ENCODE measurements around the gene ALOX12.
"Not testable (repeated sequence)": the region's sequence is repeated elsewhere in the genome, so short reads cannot be mapped to it uniquely, and the experiment has no call there.

Gene ALOX12, protein sequence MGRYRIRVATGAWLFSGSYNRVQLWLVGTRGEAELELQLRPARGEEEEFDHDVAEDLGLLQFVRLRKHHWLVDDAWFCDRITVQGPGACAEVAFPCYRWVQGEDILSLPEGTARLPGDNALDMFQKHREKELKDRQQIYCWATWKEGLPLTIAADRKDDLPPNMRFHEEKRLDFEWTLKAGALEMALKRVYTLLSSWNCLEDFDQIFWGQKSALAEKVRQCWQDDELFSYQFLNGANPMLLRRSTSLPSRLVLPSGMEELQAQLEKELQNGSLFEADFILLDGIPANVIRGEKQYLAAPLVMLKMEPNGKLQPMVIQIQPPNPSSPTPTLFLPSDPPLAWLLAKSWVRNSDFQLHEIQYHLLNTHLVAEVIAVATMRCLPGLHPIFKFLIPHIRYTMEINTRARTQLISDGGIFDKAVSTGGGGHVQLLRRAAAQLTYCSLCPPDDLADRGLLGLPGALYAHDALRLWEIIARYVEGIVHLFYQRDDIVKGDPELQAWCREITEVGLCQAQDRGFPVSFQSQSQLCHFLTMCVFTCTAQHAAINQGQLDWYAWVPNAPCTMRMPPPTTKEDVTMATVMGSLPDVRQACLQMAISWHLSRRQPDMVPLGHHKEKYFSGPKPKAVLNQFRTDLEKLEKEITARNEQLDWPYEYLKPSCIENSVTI

DNA sequence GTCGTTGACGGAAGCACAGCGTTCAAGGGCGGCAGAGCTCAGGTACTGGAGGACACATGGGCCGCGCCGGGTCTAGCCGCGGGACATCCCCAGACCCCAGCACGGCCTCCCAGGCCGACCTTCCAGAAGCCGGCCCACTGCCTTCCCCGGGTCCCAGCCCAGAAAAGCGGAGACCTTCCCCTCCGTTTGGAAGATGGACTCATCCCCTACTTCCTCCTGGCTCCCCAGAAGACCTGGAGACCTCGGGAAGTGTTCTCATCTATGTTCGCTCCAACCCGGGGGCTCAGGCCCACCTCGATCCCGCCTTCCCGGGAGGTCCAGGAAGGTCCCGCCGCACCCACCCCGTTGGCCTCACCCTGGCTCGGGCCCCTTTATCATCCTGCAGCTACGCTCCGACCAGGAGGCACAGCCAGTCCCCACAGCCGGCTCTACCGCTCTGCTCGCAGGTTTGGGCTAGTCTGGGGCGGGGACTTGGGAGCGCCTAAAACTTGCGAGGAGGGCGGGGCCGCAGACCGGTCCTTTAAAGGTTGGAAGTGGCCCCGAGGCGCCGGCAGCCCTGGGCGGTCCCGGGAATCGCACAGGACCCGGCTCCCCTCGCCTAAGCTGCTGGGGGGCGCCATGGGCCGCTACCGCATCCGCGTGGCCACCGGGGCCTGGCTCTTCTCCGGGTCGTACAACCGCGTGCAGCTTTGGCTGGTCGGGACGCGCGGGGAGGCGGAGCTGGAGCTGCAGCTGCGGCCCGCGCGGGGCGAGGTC lies at the start of gene ALOX12:
Gene ALOX12, plus strand, starts transcription at position 550 of the 756 bp plus-strand sequence. Its CDS starts 69 bp downstream, at position 619.
- DNase-seq = no peak

DNA sequence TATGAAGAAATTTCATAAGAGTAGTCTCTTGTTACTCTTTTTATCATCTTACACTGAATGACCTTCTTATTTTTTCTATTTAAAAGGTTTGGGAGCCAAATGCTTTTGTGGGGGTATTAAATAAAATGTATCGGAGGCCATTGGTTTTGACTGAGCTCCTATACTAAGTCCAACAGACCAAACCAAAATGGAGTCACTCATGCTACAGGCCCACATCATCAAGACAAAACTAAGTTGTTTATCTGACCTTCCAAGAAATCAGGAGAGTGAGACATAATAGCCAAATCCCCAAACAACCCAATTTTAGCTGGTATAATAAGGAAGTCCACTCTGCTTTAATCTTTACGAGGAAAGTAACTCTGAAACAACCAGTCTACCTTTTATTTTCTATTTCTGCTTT lies 48.1 kb upstream of the ALOX12 start:
- DNase-seq = no peak

DNA sequence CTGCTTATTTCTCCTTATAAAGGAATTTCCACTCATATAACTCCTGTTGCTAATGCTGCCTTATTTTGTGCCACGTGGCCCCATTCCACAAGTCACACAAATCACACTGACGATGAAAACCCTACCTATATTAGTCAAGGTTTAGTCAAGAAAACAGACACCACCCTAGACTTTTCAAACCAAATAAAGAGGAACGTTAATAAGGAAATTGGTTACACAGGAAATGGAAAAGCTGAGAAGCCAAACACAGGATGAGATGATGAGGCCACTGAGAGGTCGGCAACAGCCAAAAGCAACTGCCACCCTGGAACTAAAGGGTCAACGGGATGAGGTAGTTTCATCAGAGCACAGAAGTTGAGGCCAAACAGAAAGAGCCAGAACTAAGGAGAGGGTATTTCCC lies 47.3 kb upstream of the ALOX12 start:
- DNase-seq = no peak

DNA sequence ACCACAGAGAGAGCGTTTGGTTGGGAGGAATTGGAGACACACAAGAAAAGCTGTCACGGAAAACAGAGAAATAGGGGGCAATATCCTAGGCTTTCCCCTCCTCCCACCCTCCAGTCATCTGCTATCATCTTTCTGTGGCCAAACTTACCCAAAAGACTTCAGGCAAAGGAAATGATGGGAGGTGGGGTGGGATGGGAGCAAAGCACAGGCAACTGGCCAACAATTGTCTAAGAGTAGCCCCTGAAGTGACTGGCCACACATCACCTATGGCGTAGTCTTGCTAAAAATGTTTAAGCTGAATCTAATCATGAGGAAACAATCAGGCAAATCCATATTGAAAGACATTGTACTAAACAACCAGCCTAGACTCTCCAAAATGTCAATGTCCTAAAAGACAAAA lies 46.9 kb upstream of the ALOX12 start:
- DNase-seq = no peak

DNA sequence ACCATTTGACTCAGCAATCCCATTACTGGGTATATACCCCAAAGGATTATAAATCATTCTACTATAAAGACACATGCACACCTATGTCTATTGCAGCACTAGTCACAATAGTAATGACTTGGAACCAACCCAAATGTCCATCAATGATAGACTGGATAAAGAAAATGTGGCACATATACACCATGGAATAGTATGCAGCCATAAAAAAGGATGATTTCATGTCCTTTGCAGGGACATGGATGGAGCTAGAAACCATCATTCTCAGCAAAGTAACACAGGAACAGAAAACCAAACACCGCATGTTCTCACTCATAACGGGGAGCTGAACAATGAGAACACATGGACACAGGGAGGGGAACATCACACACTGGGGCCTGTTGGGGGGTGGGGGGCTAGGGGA lies 44.9 kb upstream of the ALOX12 start:
- DNase-seq = not testable (repeated sequence)

DNA sequence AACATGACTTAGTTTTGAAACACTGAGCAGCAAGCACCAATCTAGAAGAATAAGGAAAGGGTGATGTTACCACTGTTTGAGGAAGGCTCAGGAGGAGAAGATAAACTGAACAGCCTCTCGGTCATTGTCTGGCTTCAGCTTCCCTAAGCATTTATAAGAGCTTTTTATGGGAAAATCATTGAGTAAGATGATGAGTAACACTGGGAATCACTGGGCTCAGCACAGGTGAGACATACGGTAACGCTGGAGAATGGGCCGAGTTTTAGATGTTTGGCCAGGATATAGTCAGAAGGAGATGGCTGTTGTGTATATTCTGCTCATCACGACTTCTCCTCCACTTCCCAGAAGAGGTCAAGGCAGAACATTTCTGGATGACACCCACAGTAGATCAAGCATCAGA lies 42.2 kb upstream of the ALOX12 start:
- no peak for DNase-seq

DNA sequence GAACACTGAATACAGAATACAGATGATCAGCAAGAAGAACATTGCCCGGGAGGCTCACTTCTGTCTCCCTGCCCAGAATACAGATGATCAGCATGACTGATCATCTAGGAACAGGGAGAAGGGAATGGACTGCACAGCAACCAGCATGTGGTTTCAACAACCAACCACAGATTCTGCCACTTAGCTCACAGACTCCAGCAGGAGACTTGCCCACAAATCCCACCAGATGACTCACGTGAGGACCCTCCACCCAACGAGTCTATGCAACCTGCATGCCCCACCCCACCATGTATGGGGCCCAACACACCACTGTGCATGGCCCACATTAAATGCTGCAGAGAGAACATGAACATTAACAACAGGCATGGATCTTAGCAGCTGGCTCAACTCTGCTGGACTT lies 36.1 kb upstream of the ALOX12 start:
- DNase-seq = no peak

DNA sequence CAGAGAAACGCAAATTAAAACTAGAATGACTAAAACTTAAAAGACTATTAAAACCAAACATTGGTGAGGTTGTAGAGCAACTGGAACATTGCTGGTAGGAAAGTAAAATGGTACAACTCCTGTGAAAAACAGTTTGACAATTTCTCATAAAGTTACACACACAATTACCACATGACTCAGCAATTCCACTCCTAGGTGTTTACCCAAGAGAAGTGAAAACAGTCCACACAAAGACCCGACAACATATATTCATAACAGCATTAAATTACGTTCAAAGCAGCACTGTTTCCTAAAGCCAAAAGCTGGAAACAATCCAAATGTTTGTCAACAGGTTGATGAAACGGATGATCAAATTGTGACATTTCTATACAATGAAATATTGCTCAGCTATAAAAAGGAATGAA lies 26.5 kb upstream of the ALOX12 start:
- peak in 1 of 2 experiments; percentile 4 for DNase-seq

DNA sequence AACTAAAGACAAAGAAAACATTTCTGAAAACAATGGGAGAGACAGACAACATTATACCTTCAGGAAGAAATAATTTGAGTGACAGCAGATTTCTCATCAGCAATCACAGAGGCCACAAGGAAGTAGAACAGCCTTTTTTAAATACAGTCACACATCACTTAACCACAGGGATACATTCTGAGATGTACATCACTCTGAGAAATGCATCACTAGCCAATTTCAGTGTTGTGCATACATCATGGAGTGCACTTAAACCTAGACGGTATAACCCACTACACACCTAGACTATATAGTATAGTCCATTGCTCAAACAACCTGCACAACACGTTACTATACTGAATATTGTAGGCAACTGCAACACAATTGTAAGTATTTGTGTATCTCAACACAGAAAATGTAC lies 24.9 kb upstream of the ALOX12 start:
- DNase-seq = no peak

DNA sequence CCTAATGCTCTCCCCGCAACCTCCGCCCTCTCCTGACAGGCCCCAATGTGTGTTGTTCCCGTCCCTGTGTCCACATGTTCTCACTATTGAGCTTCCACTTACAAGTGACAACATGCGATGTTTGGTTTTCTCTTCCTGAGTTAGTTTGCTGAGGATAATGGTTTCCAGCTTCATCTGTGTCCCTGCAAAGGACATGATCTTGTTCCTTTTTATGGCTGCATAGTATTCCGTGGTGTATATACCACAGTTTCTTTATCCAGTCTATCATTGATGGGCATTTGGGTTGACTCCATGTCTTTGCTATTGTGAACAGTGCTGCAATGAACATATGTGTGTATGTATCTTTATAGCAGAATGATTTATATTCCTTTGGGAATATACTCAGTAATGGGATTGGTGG lies 16.4 kb upstream of the ALOX12 start:
- not testable (repeated sequence) for DNase-seq

DNA sequence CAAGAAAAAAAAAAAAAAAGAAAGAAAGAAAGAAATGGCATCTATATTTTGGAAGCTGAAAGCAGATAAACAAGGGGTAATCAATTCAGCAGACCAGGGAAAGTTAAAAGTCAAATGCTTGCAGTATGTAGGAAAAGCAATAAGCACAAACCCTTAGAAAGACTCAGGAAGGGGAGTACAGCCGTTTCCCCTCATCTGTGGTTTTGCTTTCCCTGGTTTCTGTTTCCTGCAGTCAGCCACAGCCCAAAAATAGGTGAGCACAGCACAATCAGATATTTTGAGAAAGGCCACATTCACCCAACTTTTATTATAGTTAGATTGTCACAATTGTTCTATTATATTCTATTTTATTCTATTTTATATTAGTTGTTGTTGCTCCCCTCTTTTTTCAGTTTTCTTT lies 14.4 kb upstream of the ALOX12 start:
- no peak for DNase-seq

DNA sequence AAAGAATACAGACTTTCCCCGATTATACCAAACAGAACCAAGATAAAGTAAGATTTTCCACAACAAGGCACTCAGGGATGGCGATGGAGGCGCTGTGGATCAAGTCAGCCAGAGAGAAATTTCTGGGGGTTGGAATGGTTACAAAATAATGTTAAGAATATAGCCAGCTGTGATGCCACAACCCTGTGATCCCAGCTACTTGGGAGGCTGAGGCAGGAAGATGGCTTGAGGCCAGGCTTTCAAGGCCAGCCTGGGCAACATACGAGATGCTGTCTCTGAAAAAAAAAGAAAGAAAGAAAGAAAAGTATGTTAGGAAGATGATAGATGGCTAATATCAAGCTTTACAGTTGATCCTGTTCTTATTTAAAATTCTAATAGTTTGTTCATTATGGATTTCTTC lies 10.6 kb upstream of the ALOX12 start:
- DNase-seq = no peak

DNA sequence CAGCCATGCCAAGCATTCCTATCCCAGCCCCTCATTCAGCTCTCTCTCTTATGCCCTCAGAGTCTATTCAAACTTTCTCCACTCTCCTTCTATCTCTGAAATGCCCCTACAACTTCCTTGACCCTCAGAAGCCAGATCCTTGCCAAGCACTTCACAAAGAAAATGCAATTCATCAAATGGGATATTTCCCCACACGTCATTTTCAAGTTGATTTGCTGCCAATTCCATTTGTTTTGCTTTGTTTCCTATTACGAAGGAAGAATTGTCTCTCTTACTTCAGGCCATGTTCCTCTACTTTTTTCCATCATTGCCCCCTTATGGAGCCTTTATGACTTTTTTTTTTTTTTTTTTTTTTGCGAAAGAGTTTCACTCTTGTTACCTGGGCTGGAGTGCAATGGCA lies 9.2 kb upstream of the ALOX12 start:
- no peak for DNase-seq

DNA sequence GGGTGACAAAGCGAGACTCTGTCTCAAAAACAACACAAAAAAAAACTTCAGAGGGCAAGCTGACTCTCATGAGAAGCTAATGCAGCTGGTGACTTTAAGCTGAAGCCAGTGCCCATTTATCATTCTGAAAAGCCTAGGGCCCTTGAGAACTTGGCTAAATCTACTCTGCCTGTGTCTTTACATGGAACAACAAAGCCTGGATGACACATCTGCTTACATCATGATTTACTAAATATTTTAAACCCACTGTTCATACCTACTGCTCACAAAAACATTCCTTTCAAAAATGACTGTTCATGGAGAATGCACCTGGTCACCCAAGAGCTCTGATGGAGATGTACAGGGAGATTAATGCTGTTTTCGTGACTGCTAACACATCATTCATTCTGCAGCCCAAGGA lies 6.1 kb upstream of the ALOX12 start:
- DNase-seq = no peak

DNA sequence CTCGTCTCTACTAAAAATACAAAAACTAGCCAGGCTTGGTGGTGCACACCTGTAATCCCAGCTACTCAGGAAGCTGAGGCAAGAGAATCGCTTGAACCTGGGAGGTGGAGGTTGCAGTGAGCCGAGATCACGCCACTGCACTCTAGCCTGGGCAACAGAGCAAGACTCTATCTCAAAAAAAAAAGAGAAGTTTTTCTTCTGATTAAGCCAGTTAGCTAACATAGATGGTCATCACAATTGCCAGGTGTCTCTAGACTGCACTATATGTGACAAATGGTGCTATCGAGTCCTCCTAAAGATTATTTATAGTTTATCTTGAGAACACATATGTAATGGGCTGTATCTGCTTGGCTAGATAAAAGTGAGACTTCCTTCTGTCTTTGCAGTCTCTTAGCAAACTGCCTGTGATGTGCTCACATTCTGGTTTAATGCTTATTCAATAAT lies 2.2 kb upstream of the ALOX12 start:
- DNase-seq = not testable (repeated sequence)

DNA sequence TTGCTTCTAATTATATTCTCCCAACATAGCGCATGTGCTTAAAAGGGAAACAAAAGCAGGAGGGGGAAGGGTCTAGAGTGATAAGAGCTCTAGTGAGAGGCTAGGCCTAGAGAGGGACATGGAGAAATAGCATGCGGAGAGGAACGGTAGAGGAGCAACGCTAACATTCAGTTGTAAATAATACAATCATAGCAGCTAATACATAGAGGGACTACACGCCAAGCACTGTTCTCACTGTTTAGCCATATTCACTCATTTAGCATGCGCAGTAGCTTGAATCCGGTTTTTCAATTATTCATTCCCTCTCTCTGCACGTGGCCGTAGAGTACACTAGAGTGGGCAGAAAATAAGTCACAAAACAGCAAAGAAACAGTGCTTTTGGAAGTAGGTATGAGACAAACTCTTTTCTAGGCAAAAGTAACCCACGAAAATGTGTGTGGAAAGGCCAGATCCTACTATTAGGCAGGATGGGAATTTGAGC lies 1.7 kb upstream of the ALOX12 start:
- DNase-seq = no peak

DNA sequence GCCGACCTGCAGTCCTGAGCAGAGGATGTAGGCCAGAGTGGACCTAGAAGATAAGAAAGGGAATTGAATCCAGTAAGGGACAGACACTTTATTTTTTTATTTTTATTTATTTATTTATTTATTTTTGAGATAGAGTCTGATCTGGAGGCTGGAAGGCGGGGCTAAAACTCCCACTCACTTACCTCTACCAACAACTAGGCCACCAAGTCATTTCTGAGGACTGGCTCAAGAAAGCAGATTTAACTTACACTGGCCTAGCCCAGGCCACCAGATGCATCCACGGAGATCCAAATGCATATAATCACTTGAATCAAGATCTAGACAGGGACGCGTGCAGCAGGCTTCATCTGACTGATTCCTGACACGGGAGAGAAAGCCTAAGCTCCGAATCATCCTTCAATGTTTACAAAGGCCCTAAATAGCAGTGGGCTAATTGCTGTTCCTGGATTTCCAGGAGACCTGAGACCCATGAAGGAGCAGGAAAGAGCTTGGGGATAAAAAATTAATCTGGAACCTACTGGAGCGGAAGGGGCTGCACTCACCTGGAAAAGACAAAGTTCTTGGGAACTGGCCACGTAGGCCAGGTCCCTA lies 1.1 kb upstream of the ALOX12 start:
- no peak for DNase-seq

DNA sequence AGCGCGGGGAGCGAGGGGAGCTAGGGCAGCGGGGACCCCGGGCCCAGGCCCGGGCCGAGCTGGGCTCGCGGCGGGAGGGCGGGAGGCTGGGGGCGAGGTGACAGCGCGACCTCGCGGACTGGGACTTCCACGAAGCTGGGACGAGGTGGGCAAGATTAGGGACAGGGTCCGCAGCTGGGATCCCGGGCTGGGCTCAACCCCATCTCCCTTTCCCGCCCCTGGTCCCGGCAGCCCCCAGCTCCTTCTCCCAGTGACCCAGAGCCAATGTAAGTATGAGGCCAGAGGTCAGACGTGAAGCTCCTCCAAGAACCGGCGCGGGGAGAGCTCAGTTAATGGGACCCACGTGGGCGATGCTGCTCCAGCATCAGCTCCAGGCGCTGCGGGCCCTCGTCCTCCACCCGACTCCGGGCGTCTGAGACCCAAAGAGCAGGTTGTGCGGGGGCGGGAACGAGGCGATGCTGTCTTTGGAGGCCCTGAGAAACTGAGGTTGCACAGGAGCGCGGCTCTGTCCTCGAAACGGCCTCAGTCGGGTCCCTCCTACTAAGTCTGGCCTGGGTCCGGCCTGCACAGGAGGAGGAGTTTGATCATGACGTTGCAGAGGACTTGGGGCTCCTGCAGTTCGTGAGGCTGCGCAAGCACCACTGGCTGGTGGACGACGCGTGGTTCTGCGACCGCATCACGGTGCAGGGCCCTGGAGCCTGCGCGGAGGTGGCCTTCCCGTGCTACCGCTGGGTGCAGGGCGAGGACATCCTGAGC lies 585 bp downstream of the ALOX12 start:
- no peak for DNase-seq

DNA sequence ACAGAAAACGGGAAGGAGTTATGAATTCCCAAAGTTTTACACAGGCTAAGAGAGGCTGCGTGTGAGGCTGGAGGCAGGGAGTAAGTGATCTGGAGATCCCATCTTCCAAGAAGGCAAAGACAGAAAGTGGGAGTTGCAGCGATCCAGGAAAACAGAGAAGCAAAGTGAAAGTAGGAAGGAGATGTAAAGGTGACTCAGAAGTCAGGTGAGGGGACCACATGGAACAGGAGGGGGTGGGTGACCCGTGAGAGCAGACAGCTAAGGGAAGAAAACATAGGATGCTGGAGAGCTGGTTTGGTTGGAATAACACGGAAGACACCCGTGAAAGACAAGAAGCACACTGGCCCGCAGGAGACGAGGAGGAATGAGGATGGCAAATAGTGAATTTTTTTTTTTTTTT lies 1.3 kb downstream of the ALOX12 start:
- DNase-seq = no peak

DNA sequence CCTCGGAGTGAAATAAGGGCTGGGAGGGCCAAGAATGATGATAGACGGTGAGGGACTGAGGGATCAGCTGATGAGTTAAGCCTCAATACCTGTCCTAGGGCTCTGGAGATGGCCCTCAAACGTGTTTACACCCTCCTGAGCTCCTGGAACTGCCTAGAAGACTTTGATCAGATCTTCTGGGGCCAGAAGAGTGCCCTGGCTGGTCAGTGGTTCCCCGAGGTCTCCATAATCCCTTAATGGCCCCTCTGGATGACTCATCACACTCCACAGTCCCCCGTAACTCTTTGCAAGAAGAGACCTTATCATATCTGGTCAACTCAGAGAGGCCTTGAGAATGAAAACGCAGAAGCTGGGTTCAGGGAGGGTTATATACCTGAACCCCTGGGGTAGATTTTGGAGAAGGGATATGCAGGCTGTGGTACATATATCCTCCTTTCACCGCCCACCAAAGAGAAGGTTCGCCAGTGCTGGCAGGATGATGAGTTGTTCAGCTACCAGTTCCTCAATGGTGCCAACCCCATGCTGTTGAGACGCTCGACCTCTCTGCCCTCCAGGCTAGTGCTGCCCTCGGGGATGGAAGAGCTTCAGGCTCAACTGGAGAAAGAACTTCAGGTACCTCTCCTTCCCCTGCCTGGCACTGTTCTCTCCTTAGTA lies 3.1 kb downstream of the ALOX12 start:
- no peak for DNase-seq

DNA sequence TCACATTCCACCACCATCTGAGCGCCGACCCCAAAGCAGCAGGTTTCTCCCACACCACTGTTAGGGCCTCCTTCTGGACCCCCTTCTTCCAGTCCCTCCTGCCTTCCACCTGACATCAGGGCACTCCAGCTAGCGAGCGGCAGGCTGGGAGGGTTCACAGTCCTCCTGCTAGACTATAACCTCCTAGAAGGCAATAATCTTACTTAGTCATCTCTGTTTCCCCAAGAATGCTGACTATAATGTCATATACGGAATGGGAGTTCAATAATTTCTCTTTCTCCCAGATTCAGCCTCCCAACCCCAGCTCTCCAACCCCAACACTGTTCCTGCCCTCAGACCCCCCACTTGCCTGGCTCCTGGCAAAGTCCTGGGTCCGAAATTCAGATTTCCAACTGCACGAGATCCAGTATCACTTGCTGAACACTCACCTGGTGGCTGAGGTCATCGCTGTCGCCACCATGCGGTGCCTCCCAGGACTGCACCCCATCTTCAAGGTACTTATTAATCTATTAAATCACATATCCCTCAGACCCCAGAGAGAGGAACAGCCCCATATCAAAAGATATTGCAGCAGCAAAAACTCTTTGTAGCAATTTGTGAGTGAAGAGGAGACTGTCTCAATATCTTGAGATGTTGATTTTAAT lies 5.6 kb downstream of the ALOX12 start:
- no peak for DNase-seq
